Superior temporal gyrus (tissue), 1 donor: ENCODE measurements around the gene CREB1.
"Not testable (repeated sequence)": the region's sequence is repeated elsewhere in the genome, so short reads cannot be mapped to it uniquely, and the experiment has no call there.

ENCODE experiments used
- DNase-seq: peaks from one replicate; pipeline ENCODE4 v3.0.0-alpha.2; 2016; ENCODE audit errors: extremely low spot score

The CREB1 gene

DNA sequence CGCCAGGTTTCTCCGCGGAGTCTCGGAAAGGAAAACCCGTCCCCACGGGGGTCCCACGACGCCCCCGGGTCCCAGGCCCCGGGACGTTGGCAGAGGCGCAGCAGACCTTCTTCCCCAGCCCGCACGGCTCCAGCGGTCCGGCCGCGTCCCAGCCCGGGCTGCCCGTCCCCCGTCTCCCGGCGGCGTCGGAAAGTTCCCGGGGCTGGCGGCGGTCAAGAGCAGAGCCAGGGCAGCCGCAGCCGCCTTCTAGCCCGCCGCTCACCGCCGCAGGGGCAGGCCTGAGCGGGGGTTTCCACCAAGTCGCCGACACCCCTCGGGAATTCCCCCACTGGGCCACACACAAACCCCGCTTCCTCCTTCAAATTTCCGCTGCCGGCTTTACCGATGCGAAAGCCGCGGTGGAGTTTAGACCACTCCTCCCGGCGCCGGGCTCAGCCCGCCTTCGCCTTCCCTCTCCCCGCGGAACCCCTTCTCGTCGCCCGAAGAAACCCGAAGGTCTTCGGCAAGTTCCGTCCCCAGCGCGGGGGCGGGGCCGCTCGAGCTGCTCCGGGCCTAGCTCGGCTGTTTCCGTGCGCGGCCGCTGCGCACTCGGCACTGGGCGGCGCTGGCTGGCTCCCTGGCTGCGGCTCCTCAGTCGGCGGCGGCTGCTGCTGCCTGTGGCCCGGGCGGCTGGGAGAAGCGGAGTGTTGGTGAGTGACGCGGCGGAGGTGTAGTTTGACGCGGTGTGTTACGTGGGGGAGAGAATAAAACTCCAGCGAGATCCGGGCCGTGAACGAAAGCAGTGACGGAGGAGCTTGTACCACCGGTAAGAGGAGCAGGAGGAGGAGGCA lies at the start of gene CREB1:
Gene CREB1, plus strand, starts transcription at position 633 of the 830 bp plus-strand sequence. CDS start 25,674 bp downstream, outside the sequence.
- DNase-seq, result peak; percentile 97

- DNase-seq, result peak; percentile 3
Observed at GRCh38 chr2:207480521-207481040, 49.2 kb upstream of the CREB1 start.

DNA sequence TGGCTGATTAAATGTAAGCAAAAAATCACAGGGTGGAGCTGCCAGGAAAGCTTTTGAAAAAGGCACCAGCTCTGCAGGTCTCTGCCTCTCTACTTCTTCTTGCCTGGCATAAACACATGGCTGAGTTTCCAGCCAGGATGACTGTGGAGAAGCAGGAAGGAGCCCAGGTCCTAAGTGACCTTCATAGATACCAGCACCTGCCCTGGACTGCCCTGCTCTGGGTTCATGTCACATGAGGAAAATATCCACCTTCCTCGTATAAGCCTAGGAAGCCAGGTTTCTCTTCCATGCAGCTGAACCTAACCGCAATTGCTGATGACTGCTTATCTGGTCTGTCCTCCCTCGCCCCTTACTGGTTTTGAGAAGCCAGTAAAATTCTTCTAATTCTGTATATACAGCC lies 47.8 kb upstream of the CREB1 start:
- peak; percentile 25 for DNase-seq

GRCh38 chr2:207482630-207483029 lies 47.1 kb upstream of the CREB1 start:
- peak; percentile 19 for DNase-seq

DNA sequence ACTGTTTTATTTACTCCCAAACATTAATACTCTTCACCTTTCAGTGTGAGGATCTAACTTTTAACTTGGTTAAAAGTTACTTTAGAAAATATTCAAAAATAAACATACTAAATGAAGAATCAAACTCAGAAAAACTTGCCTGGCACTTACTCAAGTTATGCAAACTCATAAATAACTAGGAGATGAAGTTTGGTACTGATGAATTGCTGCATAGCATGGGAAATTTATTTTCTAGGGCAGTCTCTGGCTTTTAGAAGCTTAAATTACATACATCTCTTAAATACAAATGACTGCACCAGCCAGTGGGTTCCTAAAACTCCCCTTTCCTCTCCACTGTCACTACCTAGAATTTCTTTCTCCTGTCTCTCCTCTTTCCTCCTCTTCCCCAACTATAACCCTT lies 46.7 kb upstream of the CREB1 start:
- no peak for DNase-seq

DNA sequence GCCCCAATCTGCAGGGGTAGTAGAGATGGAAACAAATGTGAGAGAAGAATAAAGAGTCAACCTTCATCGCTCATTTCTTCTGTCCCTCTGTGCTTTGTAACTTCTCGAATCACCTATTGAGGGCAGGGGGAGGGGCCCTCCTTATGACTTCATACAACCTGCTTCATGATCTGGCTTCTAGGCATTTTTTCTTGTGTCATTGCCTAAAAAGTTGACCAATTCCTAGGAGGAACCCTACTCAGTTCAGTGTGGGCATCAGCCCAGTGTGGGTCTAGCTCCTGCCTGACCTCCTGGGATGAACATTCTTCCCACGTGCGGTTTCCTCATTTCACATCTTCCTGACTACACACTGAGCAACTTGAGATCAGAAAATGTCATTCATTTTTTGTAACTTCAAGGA lies 46.3 kb upstream of the CREB1 start:
- peak; percentile 5 for DNase-seq

GRCh38 chr2:207484444-207485391 lies 45.0 kb upstream of the CREB1 start:
- peak; percentile 4 for DNase-seq

DNA sequence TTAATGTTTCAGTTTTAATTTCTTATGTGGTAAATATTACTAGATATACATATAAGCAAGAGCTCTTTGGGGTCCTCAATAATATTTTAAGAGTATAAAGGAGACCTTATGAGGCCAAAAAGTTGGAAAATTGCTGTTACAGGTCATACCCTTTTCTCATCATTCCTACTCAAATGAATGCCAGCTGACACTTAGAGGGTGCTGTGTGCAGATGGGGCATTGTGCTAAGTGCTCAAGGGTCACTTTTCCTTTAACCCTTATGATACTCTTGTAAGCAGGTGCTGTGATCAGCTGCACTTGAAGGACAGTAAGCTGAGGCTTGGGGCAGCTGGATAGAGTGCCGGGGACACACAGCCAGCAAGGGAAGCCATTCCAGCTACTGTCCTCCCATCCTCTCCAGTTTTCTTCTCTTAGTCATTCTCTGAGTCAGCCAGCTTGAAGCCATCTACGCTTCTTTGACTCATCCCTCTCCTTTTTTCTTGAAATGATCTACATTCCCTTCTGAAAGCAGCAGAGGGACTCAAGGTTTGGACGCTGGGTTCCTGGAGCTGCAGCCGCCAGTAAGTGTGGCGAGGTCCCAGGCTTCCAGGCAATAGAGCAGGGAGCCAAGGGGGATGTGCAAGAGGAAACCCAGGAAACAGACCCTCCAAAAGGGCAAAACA lies 42.0 kb upstream of the CREB1 start:
- no peak for DNase-seq

- DNase-seq, result no peak
Observed at GRCh38 chr2:207489251-207489650, 40.5 kb upstream of the CREB1 start.

- DNase-seq, result no peak
Observed at GRCh38 chr2:207490441-207490840, 39.3 kb upstream of the CREB1 start.

GRCh38 chr2:207491086-207491485 lies 38.7 kb upstream of the CREB1 start:
- DNase-seq, result no peak

DNA sequence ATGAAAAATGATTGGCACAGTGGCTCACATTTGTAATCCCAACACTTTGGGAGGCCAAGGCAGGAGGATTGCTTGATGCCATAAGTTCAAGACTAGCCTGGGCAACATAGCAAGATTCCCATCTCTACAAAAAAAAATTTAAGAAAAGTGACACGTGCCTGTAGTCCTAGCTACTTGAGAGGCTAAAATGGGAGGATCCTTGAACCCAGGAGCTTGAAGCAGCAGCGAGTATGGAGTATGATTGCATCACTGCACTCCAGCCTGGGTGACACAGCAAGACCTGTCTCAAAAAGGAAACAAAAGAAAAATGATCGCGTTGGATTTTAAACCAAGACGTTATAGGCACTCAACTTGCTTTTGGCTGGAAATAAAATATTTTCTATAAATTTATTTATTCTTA lies 37.8 kb upstream of the CREB1 start:
- no peak for DNase-seq

- DNase-seq, result no peak
Observed at GRCh38 chr2:207492461-207492860, 37.3 kb upstream of the CREB1 start.

DNA sequence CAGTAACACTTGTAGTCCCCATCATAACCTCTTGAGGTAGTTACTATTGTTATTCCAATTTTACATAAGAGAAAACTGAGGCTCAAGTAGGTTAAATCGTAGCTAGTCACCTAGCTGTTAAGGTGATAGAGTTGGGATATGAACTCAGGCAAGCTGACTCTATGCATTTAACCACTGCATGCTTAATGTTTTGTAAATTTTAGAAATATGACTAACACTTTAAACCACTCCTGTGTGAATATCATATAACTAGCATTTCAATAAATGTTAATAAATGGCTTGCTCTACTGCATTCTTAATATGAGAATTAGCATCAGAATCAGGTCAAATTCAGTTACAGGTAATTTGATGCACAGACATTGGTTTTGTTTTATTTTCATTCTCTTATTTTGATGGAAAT lies 35.6 kb upstream of the CREB1 start:
- no peak for DNase-seq

GRCh38 chr2:207496936-207497335 lies 32.8 kb upstream of the CREB1 start:
- not testable (repeated sequence) for DNase-seq

DNA sequence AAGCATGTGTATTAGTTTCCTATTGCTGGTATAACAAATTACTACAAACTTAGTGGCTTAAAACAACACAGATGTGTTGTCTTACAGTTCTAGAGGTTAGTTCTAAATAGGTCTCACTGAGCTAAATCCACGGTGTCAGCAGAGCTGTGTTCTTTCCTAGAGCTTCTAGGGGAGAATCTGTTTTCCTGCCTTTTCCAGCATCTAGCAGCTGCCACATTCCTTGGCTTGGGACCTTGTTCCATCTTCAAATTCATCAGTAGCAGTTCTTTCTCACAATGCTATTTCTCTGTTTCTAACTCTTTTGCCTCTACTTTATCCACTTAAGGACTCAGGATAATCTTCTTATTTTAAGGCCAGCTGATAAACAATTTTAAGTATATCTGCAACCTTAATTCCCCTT lies 32.2 kb upstream of the CREB1 start:
- DNase-seq, result peak; percentile 5

DNA sequence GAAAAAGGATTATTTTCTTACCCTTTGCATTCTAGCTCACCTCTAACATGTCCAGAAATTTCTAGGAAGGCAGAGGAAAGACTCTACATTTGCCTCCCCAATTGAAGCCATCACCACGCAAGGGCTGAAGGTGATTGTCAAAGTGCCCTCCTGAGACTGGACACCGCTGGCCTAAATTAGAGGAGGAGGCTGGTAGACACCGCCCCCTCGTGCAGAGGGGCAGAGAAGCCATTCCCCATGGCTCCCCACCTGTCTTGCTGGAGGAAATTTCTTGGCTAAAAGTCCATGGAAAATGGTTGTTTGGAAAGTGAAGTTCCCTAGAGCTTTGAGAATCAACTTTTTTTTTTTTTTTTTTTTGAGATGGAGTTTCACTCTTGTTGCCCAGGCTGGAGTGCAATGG lies 31.3 kb upstream of the CREB1 start:
- DNase-seq, result peak; percentile 2

DNA sequence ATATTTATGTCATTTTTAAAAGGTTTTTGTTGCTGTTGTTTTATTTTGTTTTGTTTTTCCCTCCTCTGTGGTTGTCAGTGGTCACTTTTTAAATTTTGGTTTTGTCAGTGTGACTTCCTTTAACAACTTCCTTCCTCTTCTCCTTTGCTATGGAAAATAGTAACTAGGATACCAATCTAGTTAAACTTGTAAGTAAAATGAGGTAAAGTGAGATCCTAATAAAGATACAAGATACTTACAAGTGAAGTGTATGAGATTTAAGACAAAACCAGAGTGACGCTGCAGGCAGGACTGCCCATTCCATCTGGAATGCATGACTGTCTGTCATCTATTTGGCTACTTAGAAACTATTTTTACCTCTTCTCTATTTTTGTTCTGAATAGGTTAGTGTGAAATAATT lies 30.6 kb upstream of the CREB1 start:
- peak; percentile 8 for DNase-seq

GRCh38 chr2:207501802-207502576 lies 27.8 kb upstream of the CREB1 start:
- DNase-seq, result peak; percentile 5

- peak; percentile 18 for DNase-seq
Observed at GRCh38 chr2:207502577-207503198, 27.1 kb upstream of the CREB1 start.

DNA sequence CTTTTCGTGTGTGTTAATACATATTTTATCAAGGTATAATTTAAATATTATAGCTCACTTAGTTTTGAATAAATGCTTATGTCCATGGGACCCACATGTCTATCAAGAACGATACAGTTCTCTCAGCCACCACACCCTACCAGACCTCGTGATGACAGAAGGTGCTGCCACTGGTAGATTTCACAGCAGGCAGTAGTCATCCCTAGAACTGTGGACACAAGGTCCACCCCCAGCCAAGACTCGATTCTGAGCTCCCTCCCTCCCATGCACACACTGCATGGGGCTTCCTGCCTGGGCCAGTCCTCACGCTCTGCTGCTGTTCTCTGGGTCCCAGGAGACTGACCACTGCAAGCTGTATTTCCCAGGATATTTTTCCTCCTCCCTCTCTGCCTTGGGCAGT lies 26.5 kb upstream of the CREB1 start:
- peak; percentile 13 for DNase-seq
